HG03064 (cell line): ENCODE data around the gene YAP1.

ENCODE experiments used
- ATAC-seq: cut with Tn5 transposase; IDR thresholded peaks from one replicate; pipeline ENCODE4 v1.9.1; 2021; ENCODE audit warnings: low read depth; ENCODE audit not compliant: unreplicated experiment

The YAP1 gene

GRCh38 chr11:102116453-102117205 lies 6.4 kb downstream of the YAP1 start:
- no peak for ATAC-seq

DNA sequence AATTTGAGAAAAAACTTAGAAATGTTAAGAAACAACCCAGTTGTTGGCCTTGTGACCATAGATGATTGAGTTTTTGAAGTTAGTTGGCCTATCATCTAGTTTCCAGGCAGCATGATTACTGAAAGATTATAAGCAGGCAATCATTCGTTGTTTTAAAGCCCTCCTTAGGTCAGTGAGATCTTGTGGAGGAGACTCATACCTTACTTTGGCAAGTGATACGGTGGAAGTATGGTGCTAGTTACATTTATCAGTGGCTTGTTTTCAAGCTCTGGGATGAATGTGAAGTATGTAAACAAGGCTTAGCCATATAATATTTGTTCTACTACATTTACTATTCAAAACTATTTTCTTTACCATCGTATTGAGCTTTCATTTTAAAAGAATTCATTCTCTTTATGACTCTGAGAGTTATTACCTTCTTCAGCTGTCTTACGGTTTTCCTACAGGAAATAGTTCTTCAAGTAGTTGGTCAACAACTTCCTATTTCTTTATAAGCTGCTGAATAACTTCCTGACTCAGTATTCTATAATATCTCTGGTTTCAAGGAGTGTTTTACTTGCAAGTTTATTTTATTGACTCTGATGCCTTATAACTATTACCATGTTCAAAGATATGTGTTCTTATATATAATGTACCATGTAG lies 7.3 kb downstream of the YAP1 start:
- no peak for ATAC-seq

- no peak for ATAC-seq
Measured at GRCh38 chr11:102118937-102119336, 8.7 kb downstream of the YAP1 start.

GRCh38 chr11:102119997-102120396 lies 9.8 kb downstream of the YAP1 start:
- no peak for ATAC-seq

GRCh38 chr11:102120437-102120973 lies 10.3 kb downstream of the YAP1 start:
- ATAC-seq = no peak

DNA sequence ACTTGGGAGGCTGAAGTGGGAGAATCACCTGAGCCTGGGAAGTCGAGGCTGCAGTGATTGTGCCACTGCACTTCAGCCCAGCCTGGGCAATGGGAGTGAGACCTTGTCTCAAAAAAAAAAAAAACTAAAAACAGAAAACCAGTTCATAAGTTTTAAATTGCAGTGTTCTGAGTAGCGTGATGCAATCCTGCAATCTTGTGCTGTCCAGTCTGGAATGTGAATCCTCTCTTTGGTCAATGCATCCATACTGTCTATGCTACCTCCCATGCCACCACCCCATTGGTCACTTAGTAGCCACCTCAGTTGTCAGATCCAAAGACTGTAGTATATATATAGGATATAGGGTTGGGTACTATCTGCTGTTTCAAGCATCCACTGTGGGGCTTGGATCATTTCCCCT lies 11.1 kb downstream of the YAP1 start:
- no peak for ATAC-seq

GRCh38 chr11:102134597-102134996 lies 24.4 kb downstream of the YAP1 start:
- ATAC-seq = no peak

GRCh38 chr11:102135256-102135655 lies 25.0 kb downstream of the YAP1 start:
- no peak for ATAC-seq

DNA sequence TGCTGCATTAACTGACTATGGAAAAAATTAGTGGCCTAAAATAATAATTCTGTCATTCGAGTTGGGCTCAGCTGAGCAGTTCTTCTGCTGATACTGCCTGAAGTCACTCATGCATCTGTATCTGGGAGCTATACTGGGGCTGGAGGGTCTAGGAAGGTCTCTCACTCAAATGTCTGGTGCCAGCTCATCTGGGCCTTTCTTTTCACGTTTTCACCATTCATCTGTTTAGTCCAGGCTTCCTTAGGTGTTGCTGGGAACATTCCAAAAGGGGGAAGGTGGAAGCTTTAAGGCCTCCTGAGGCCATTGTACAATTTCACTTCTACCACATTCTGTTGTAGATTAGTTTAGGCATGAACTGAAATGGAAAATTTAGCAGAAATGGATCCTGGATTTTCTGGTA lies 28.0 kb downstream of the YAP1 start:
- ATAC-seq = no peak

- no peak for ATAC-seq
Measured at GRCh38 chr11:102138670-102139069, 28.4 kb downstream of the YAP1 start.

- ATAC-seq = no peak
Measured at GRCh38 chr11:102139081-102139498, 28.8 kb downstream of the YAP1 start.

DNA sequence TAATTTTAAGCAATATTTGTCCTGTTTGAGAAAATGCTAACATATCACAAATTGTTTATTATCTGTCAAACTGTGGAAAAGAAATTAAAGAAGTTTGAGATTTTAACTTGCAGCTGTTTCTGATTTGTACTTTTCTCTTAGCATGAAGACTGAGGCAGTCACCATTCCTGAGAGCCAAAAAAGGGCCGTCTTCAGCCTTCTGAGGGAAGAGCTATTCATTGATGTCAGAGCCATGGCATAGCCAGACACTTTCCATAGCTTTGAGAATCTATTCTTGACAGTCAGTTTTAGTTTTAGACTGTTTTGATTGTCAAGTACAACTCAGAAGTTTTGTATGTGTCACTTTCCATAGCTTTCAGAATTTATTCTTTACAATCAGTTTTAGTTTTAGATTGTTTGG lies 32.1 kb downstream of the YAP1 start:
- no peak for ATAC-seq

DNA sequence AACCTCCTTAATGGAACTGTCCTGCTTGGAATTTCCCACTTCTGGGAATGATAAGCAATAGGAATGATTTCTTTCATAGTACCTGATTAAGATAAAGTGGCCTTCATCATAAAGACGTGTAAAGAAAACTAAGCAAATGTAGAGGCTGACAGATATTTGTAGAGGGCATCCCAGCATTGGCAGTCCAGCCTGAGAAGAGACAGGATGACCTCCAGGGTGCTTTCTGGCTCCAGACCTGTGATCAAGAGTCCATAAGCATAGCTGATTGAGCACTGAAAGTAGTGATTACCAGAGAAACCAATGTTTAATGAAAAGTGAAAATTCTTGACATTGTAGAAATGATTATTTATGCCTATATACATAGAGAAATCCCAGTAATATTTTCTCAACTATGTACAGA lies 33.6 kb downstream of the YAP1 start:
- ATAC-seq = no peak

DNA sequence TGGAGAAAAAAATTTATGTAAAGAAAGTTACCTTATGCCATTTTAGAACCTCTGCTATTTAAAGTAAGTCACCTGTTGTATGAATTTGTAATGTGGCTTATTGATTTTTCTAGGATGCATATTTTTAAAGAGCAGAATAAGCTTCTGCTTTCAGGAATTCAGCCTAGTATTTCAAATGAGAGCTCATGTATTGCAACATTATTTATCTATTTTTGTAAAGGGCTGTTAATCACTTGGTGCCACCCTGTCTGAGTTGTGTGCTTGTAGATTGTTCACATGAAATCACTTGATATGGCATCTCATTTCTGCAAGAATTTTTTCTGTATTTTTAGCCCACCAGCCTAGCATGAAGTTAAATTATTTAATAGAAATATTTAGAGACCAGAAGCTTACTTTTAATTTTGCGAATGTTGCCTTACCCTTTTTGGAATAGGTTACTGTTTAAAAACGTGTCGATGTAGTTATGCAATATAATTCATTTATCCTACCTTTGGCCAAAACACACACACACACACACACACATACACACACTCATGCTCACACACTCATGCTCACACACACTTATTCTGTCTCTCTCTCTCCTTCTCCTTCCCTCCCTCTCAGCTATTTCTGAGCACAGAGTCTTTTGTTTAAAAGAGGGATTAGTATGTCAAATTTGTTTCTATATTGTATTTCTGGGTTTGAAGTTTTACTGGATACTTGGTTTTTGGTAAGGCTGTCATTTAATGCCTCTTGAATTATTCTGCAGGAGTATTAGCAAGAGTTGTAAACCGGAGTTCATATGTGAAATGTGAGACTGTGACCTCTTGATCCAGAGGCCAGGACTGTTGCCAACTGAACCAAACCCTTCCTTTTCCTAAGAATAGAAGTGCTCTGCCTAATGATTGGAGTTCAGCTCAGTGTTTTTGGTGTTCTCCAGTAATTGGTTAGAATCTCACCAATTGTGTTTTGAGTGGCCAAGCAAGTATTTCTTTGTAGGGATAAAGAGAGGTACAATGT lies 34.4 kb downstream of the YAP1 start:
- ATAC-seq = no peak

DNA sequence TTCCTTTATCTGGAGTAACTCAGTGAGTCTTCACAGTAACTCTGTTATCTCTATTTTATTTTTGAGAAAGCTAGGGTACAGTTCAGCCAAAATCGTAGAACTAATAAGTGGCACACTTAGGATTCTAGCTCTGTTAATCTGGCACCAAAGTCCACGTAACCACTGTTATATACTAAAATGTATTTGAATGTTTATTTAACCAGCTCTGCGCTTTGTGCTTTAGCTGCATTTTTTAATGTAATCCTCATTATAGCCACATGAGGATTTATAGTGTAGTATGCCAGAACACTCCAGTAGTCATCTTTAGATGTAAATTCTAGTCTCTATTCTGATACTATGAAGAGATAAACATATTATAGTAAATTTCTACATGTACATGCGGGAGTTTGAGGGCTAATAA lies 36.8 kb downstream of the YAP1 start:
- no peak for ATAC-seq

DNA sequence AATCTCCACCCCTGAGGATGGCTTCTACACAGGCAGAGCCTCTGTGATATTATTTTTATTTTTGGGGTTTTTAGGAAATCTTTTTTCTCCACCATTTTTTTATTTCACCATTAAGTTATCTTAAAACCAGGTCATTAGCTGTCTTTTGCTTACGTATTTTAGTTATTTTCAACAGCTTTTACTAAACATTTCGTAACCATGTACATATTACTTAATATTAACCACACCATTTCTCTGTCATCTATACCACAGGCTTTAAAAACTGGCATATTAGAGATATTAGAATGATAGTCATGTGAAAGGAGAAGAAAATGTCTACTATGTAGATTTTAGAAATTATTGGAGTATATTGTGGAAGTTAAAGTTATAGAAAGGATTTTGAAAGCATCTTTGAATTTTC lies 37.4 kb downstream of the YAP1 start:
- no peak for ATAC-seq

DNA sequence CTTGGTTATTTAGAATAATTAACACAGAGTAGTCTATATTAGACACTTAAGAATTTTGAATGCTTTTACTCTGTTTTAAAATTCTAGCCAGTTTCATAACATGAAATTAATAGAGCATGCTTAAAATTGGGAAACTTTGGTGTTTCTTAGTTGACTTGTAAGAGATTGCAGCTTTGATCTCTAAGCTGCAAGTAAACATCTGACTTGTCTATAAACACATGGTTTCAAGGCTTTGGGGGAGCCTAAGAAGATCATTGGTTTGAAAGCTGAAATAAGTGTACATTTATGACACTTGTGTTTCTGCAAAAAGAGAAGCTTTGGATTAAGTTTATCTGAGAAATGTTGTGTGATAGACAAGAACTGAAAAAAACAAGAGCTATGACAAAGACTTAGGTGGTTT lies 37.8 kb downstream of the YAP1 start:
- no peak for ATAC-seq

- ATAC-seq = no peak
Measured at GRCh38 chr11:102151784-102152525, 41.7 kb downstream of the YAP1 start.

DNA sequence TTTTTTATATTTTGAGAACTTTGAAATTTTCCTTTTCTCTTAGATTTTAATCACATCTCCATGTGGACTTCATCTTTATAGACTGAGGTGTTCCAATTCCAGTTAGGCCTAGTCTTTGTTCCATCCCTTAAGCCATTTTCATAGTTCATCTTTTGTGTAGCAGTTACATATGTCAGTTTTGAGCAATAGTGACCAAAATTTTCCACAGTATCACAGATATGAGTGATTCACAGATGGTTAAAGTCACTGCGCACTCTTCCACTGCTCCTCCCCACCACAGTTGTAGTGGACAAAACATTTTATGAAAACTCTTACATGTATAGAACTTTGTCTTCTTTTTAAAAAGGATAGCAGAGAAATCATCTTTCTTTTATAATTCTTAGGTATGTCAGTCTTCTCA lies 42.8 kb downstream of the YAP1 start:
- ATAC-seq = no peak

DNA sequence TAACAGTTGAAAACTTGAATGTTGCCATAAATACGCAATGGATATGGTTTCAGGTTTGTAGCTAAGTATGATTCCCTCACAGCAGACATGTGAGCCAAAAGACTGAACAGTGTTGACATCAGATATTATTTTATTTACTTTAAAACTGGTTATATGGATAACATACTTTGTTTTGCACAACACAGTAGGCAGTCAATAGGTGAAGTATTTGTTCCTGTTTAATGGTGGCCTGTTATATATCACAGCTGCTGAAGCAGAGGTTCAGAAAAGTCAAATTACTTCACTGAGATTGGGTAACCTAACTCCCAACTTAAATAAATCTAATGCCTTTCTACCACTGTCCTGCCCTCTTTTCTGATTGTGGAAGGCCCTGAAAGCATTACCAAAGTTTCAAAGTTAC lies 44.6 kb downstream of the YAP1 start:
- ATAC-seq = no peak
